ENCODE measurements around the gene PSMA1. TPM values are rescaled to one million over a fixed set of nuclear protein-coding genes. Genes with fewer than 3 reads are reported as not detected.
A peak's percentile ranks its signal among the peaks of the same experiment; 100 is the strongest.

Gene PSMA1
- total and polyA plus RNA-seq, 4 donors, result 129 to 250 (median 150) TPM

DNA sequence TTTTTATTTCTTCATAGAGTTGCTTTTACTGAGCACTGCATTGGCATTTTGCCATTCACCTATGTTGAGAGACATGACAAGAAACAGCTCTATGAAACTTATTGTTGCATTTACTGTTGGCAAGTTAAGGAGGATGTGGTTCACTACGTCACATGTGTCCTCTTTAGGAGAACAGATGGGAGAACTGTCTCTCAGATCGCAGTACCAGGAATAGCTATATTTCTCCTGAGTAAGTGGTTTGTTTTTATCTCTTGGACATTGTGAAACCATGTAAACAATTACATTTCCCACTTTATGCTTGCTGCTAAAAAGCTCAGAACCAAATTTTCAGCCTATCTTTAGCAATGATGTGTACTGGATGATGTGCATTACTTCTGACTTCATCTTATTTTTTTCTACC, 34.8 kb upstream of the PSMA1 start:
- H3K4me1 ChIP-seq (ENCODE audit: control insufficient read depth in 5 of 5, insufficient read depth in 5 of 5, low read length in 5 of 5), result peaks cover 0 to 14% (median 2%) of the 10 kb centered on the region in 5 donors
- H3K27ac ChIP-seq (ENCODE audit: low read depth in 1 of 2, low read length in 1 of 2), result no peak overlapping the region
- H3K27me3 ChIP-seq (ENCODE audit: control insufficient read depth in 3 of 3, insufficient read depth in 3 of 3, low read length in 2 of 3), result no peaks in the 10 kb centered on the region
- peak overlapping the region in 1 of 2 donors; percentile 50 for H3K9ac ChIP-seq (ENCODE audit: insufficient read depth in 1 of 2, low read length in 2 of 2)
- H3K36me3 ChIP-seq (ENCODE audit: control insufficient read depth in 4 of 4, insufficient read depth in 4 of 4, low read length in 4 of 4), result no peaks in the 10 kb centered on the region
- ATAC-seq (ENCODE audit: insufficient read depth, low FRiP score) (no peak), DNase-seq (peak; percentile 20 to 93 (median 89))
- TF ChIP-seq CTCF (IDR thresholded peaks at IDR 0.05; ENCODE audit: control extremely low read depth, extremely low read depth), result no peak
- no peaks in the 10 kb centered on the region for H3K9me3 ChIP-seq (ENCODE audit: control insufficient read depth in 4 of 4, insufficient read depth in 3 of 4, low read length in 3 of 4)
- H3K4me3 ChIP-seq, result no peak overlapping the region
- 25 to 33% methylated on average over 2 of the region's 2 CpGs for WGBS, 2 donors

- Histone ChIP-seq H3K9ac (ENCODE audit: insufficient read depth in 1 of 2, low read length in 2 of 2) (no peak overlapping the region), H3K9me3 (ENCODE audit: control insufficient read depth in 4 of 4, insufficient read depth in 3 of 4, low read length in 3 of 4) (no peaks in the 10 kb centered on the region), H3K4me3 (no peak overlapping the region), H3K4me1 (ENCODE audit: control insufficient read depth in 5 of 5, insufficient read depth in 5 of 5, low read length in 5 of 5) (peaks cover 0 to 14% (median 2%) of the 10 kb centered on the region in 5 donors), H3K36me3 (ENCODE audit: control insufficient read depth in 4 of 4, insufficient read depth in 4 of 4, low read length in 4 of 4) (no peaks in the 10 kb centered on the region), H3K27me3 (ENCODE audit: control insufficient read depth in 3 of 3, insufficient read depth in 3 of 3, low read length in 2 of 3) (no peaks in the 10 kb centered on the region), H3K27ac (ENCODE audit: low read depth in 1 of 2, low read length in 1 of 2) (no peak overlapping the region)
- WGBS, 2 donors, result 91 to 94% methylated on average over 4 of the region's 4 CpGs
- ATAC-seq (ENCODE audit: insufficient read depth, low FRiP score) (no peak), DNase-seq (no peak)
- TF ChIP-seq CTCF (IDR thresholded peaks at IDR 0.05; ENCODE audit: control extremely low read depth, extremely low read depth), result no peak
These were observed 31.9 kb upstream of the PSMA1 start for GRCh38 chr11:14552089-14552488.

GRCh38 chr11:14551380-14551779, 31.2 kb upstream of the PSMA1 start:
- no peak for DNase-seq
- no peak for TF ChIP-seq CTCF (IDR thresholded peaks at IDR 0.05; ENCODE audit: control extremely low read depth, extremely low read depth)
- Histone ChIP-seq H3K36me3 (ENCODE audit: control insufficient read depth in 4 of 4, insufficient read depth in 4 of 4, low read length in 4 of 4) (no peaks in the 10 kb centered on the region), H3K9me3 (ENCODE audit: control insufficient read depth in 4 of 4, insufficient read depth in 3 of 4, low read length in 3 of 4) (no peaks in the 10 kb centered on the region), H3K4me3 (no peak overlapping the region), H3K27me3 (ENCODE audit: control insufficient read depth in 3 of 3, insufficient read depth in 3 of 3, low read length in 2 of 3) (no peaks in the 10 kb centered on the region), H3K27ac (ENCODE audit: low read depth in 1 of 2, low read length in 1 of 2) (no peak overlapping the region), H3K9ac (ENCODE audit: insufficient read depth in 1 of 2, low read length in 2 of 2) (no peak overlapping the region), H3K4me1 (ENCODE audit: control insufficient read depth in 5 of 5, insufficient read depth in 5 of 5, low read length in 5 of 5) (peaks cover 0 to 14% (median 2%) of the 10 kb centered on the region in 5 donors)
- no peak for ATAC-seq (ENCODE audit: insufficient read depth, low FRiP score)
- 68 to 72% methylated on average over 2 of the region's 2 CpGs for WGBS, 2 donors

GRCh38 chr11:14549891-14550290, 29.7 kb upstream of the PSMA1 start:
- Histone ChIP-seq H3K4me3 (no peak overlapping the region), H3K9me3 (ENCODE audit: control insufficient read depth in 4 of 4, insufficient read depth in 3 of 4, low read length in 3 of 4) (no peaks in the 10 kb centered on the region), H3K4me1 (ENCODE audit: control insufficient read depth in 5 of 5, insufficient read depth in 5 of 5, low read length in 5 of 5) (peaks cover 0 to 5% (median 0%) of the 10 kb centered on the region in 5 donors), H3K36me3 (ENCODE audit: control insufficient read depth in 4 of 4, insufficient read depth in 4 of 4, low read length in 4 of 4) (no peaks in the 10 kb centered on the region), H3K27ac (ENCODE audit: low read depth in 1 of 2, low read length in 1 of 2) (no peak overlapping the region), H3K9ac (ENCODE audit: insufficient read depth in 1 of 2, low read length in 2 of 2) (no peak overlapping the region), H3K27me3 (ENCODE audit: control insufficient read depth in 3 of 3, insufficient read depth in 3 of 3, low read length in 2 of 3) (no peaks in the 10 kb centered on the region)
- DNase-seq (no peak), ATAC-seq (ENCODE audit: insufficient read depth, low FRiP score) (no peak)
- WGBS, 2 donors, result 92 to 94% methylated on average over 4 of the region's 4 CpGs
- no peak for TF ChIP-seq CTCF (IDR thresholded peaks at IDR 0.05; ENCODE audit: control extremely low read depth, extremely low read depth)

All from lung (tissue), 12 donors.